Endodermal cell (in vitro differentiated cells): ENCODE data around the gene S1PR2. TPM values are rescaled to one million over a fixed set of nuclear protein-coding genes. Genes with fewer than 3 reads are reported as not detected.

Experiments used
- DNase-seq: peaks from one replicate; pipeline ENCODE4 v3.0.0-alpha.2; 2017
- H3K27ac ChIP-seq: 2 replicates; pipeline ENCODE4 v1.5.1; 2013; ENCODE audit warnings: mild to moderate bottlenecking, low read depth, low read length, moderate library complexity
- H3K27me3 ChIP-seq: 2 replicates; pipeline ENCODE4 v1.6.1; 2013; ENCODE audit warnings: mild to moderate bottlenecking, low read length, moderate library complexity; ENCODE audit not compliant: insufficient read depth, control insufficient read depth, poor library complexity, severe bottlenecking
- H3K36me3 ChIP-seq: 2 replicates; pipeline ENCODE4 v1.7.0; 2013; ENCODE audit warnings: mild to moderate bottlenecking, low read length, moderate library complexity; ENCODE audit not compliant: control insufficient read depth, insufficient read depth
- H3K4me1 ChIP-seq: one replicate; pipeline ENCODE4 v1.7.0; 2013; ENCODE audit warnings: low read length; ENCODE audit not compliant: control insufficient read depth, insufficient read depth
- H3K4me3 ChIP-seq: 2 replicates; pipeline ENCODE4 v1.5.1; 2013; ENCODE audit warnings: mild to moderate bottlenecking, low read length, moderate library complexity
- H3K9ac ChIP-seq: 2 replicates; pipeline ENCODE4 v1.6.1; 2013; ENCODE audit warnings: mild to moderate bottlenecking, low read length, moderate library complexity; ENCODE audit not compliant: poor library complexity, severe bottlenecking; ENCODE audit errors: extremely low read depth
- H3K9me3 ChIP-seq: 2 replicates; pipeline ENCODE4 v1.6.1; 2013; ENCODE audit warnings: mild to moderate bottlenecking, low read length, moderate library complexity; ENCODE audit not compliant: control insufficient read depth
- H3K27ac Mint-ChIP-seq: 2 replicates; pipeline ENCODE4 v1.8.0; 2020; ENCODE audit warnings: mixed read lengths
- H3K27me3 Mint-ChIP-seq: 2 replicates; pipeline ENCODE4 v1.8.0; 2021; ENCODE audit warnings: mild to moderate bottlenecking, mixed read lengths; ENCODE audit not compliant: insufficient read depth
- H3K36me3 Mint-ChIP-seq: 2 replicates; pipeline ENCODE4 v1.8.0; 2020; ENCODE audit warnings: low read depth, mixed read lengths
- H3K4me1 Mint-ChIP-seq: 2 replicates; pipeline ENCODE4 v1.8.0; 2020; ENCODE audit warnings: mixed read lengths
- H3K4me3 Mint-ChIP-seq: 2 replicates; pipeline ENCODE4 v1.8.0; 2020; ENCODE audit warnings: mild to moderate bottlenecking, moderate library complexity, mixed read lengths
- H3K9me3 Mint-ChIP-seq: 2 replicates; pipeline ENCODE4 v1.8.0; 2020; ENCODE audit warnings: mild to moderate bottlenecking, mixed read lengths
- WGBS, 2 experiments: methylation state at CpG; one replicate each; pipeline versions ENCODE4 v1.1.5 to v1.1.7; 2013; ENCODE audit warnings: missing lambda C conversion rate in 2 of 2, mixed read lengths in 1 of 2; ENCODE audit not compliant: insufficient coverage in 1 of 2, insufficient read length in 1 of 2; 5-methylcytosine and 5-hydroxymethylcytosine counted together
- total RNA-seq, 2 donors: library from RNA; stranded (reverse); fragmentation: NEBNext Ultra II Directional in 1 of 2; extraction: Animal tissue kit (Norgen Biotek cat#: 25700) in 1 of 2; gene quantifications; 2 replicates in 1 of 2; 3 replicates in 1 of 2; pipeline ENCODE4 v1.2.1, GENCODE V29; 2021
- TF ChIP-seq, protein P1 (sequence below): fragments of 200-600 bp; sonication (generic); conservative IDR thresholded peaks from 2 replicates; pipeline ENCODE4 v1.5.0; 2021; ENCODE audit warnings: antibody characterized with exemption, mild to moderate bottlenecking

S1PR2 gene
- total RNA-seq, 2 donors from 2014 or later, result 11.0 to 16.4 TPM

DNA sequence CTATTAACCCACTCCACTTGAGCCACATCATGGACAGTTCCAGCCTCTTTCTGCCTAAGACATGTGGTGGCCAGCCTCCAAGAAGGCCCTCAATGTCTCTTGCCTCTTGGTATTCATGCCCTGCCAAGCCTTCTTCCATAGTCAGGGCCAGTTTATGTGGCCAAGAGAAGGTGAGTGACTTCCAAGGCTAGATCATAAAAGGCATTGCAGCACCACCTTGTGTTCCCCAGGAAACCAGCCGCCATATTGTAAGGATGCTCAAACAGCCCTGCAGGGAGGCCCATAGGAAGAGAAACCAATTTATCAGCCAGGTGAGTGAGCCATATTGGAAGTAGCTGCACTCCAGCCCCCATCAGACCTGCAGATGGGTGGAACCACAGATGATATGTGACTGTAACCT is 24.1 kb downstream of the S1PR2 start:
- Histone ChIP-seq H3K27ac (no peak overlapping the region), H3K4me3 (no peak overlapping the region), H3K4me1 (no peaks in the 10 kb centered on the region), H3K36me3 (no peaks in the 10 kb centered on the region), H3K9me3 (no peaks in the 10 kb centered on the region), H3K9ac (no peak overlapping the region), H3K27me3 (no peaks in the 10 kb centered on the region)
- WGBS, 2 experiments, result 87 to 89% methylated on average over 1 of the region's 1 CpG
- peaks cover 4% of the 10 kb centered on the region for H3K9me3 Mint-ChIP-seq
- TF ChIP-seq, protein P1, sequence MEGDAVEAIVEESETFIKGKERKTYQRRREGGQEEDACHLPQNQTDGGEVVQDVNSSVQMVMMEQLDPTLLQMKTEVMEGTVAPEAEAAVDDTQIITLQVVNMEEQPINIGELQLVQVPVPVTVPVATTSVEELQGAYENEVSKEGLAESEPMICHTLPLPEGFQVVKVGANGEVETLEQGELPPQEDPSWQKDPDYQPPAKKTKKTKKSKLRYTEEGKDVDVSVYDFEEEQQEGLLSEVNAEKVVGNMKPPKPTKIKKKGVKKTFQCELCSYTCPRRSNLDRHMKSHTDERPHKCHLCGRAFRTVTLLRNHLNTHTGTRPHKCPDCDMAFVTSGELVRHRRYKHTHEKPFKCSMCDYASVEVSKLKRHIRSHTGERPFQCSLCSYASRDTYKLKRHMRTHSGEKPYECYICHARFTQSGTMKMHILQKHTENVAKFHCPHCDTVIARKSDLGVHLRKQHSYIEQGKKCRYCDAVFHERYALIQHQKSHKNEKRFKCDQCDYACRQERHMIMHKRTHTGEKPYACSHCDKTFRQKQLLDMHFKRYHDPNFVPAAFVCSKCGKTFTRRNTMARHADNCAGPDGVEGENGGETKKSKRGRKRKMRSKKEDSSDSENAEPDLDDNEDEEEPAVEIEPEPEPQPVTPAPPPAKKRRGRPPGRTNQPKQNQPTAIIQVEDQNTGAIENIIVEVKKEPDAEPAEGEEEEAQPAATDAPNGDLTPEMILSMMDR, result no peak
- no peaks in the 10 kb centered on the region for H3K4me1 Mint-ChIP-seq
- no peaks in the 10 kb centered on the region for H3K36me3 Mint-ChIP-seq
- no peak overlapping the region for H3K27ac Mint-ChIP-seq
- peaks cover 3% of the 10 kb centered on the region for H3K27me3 Mint-ChIP-seq
- H3K4me3 Mint-ChIP-seq, result no peak overlapping the region
- no peak for DNase-seq

DNA sequence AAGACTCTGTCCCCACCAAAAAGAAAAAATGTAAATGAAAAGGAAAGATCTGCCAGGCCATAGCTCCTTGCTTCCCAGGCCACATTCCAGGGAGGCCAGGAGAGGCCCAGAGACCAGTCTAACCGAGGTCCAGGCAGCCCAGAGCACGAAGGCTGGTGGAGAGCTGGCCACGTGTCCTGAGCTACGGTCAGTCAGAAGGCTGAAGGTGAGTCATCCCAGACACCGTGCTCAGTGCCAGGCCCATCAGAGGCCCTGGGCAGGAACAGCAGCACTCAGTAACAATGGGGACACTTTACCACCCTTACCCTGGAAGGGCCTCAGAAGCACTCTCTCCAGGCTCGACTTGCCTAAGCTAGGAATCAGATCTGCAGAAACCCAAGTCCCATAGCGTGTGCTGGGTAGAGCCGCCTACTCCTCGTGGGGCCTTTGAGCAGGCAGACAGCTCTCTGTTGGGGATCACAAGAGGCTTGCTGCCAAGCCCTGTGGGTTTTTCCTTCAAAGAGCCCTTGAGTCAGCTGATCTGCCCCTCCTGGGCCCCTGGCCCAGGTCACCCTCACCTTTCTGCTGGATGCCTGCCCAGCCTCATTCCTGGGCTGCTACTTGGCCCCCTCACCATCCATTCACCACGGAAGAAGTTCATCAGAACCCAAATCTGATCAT is 24.8 kb downstream of the S1PR2 start:
- Mint-ChIP-seq H3K36me3 (no peaks in the 10 kb centered on the region), H3K9me3 (peaks cover 4% of the 10 kb centered on the region), H3K27me3 (peaks cover 3% of the 10 kb centered on the region), H3K4me1 (no peaks in the 10 kb centered on the region), H3K4me3 (no peak overlapping the region), H3K27ac (no peak overlapping the region)
- WGBS, 2 experiments, result 87% methylated on average over 10 of the region's 10 CpGs
- H3K4me1 ChIP-seq, result no peaks in the 10 kb centered on the region
- no peaks in the 10 kb centered on the region for H3K36me3 ChIP-seq
- no peaks in the 10 kb centered on the region for H3K27me3 ChIP-seq
- no peak overlapping the region for H3K4me3 ChIP-seq
- H3K9ac ChIP-seq, result no peak overlapping the region
- H3K9me3 ChIP-seq, result no peaks in the 10 kb centered on the region
- no peak for DNase-seq
- no peak overlapping the region for H3K27ac ChIP-seq
- TF ChIP-seq, protein P1, result no peak

DNA sequence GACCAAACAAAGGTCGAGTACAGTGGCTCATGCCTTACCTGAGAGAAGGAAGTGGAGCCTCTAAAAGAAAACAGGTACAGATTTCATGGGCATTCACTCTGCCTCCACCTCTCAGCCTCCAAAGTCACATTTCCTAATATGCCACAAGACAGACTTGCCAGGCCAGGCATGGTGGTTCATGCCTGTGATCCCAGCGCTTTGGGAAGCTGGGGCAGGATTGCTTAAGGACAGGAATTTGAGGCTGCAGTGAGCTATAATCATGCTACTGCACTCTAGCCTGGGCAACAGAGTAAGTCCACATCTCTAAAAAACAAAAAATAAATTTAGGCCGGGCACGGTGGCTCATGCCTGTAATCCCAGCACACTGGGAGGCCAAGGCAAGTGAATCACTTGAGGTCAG is 25.5 kb downstream of the S1PR2 start:
- TF ChIP-seq, protein P1, result no peak
- WGBS, 2 experiments, result 91 to 93% methylated on average over 3 to 4 of the region's 4 CpGs
- no peak overlapping the region for H3K4me3 ChIP-seq
- peaks cover 4% of the 10 kb centered on the region for H3K9me3 Mint-ChIP-seq
- H3K36me3 ChIP-seq, result no peaks in the 10 kb centered on the region
- no peak overlapping the region for H3K27ac Mint-ChIP-seq
- DNase-seq, result no peak
- no peaks in the 10 kb centered on the region for H3K27me3 ChIP-seq
- peaks cover 3% of the 10 kb centered on the region for H3K27me3 Mint-ChIP-seq
- no peak overlapping the region for H3K9ac ChIP-seq
- no peaks in the 10 kb centered on the region for H3K4me1 Mint-ChIP-seq
- no peaks in the 10 kb centered on the region for H3K36me3 Mint-ChIP-seq
- H3K27ac ChIP-seq, result no peak overlapping the region
- H3K4me1 ChIP-seq, result no peaks in the 10 kb centered on the region
- H3K9me3 ChIP-seq, result no peaks in the 10 kb centered on the region
- H3K4me3 Mint-ChIP-seq, result no peak overlapping the region
